ENCODE results near the gene ZNF784. TPM values are rescaled to one million over a fixed set of nuclear protein-coding genes. Genes with fewer than 3 reads are reported as not detected.

ZNF784 gene
- total and polyA plus RNA-seq, 2 of the 13 experiments (the other 11 are each of a cell fraction or from before 2014, with no cell fraction given) = 4.1 to 4.2 TPM

GRCh38 chr19:55581145-55581822, 43.1 kb downstream of the ZNF784 start (continued):
- peak; percentile 78; the same call in 1 of the 2 replicates for TF ChIP-seq ZNF230 (CRISPR knock-in tag; IDR thresholded peaks at IDR 0.05)
- peak; percentile 61; the same call in 1 of the 2 replicates for TF ChIP-seq SAP130 (CRISPR knock-in tag; IDR thresholded peaks at IDR 0.05; ENCODE audit: low read depth)
- 0 out of 2 replicates have a peak, but pooled peaks have one; percentile 67 for TF ChIP-seq CHD4 (IDR thresholded peaks at IDR 0.05; ENCODE audit: borderline replicate concordance, low read length)
- TF ChIP-seq, protein P1, sequence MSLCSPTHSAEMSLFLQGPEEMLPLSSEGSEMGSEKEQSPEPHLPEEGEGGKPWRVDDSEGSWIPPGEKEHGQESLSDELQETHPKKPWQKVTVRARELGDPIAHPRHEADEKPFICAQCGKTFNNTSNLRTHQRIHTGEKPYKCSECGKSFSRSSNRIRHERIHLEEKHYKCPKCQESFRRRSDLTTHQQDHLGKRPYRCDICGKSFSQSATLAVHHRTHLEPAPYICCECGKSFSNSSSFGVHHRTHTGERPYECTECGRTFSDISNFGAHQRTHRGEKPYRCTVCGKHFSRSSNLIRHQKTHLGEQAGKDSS (CRISPR knock-in tag; IDR thresholded peaks at IDR 0.05; ENCODE audit: borderline replicate concordance, low read depth) = peak; percentile 36; the same call in 1 of the 2 replicates
- TF ChIP-seq KLF6 (CRISPR knock-in tag; IDR thresholded peaks at IDR 0.05) = 0 out of 2 replicates have a peak, but pooled peaks have one; percentile 35
- TF ChIP-seq SNRNP70 (IDR thresholded peaks at IDR 0.05; ENCODE audit: low read depth, low read length) = no peak
- 0 out of 2 replicates have a peak, but pooled peaks have one; percentile 33 for TF ChIP-seq ZNF362 (CRISPR knock-in tag; IDR thresholded peaks at IDR 0.05; ENCODE audit: borderline replicate concordance)
- peak; percentile 68; the same call in 1 of the 2 replicates for TF ChIP-seq ZNF232 (CRISPR knock-in tag; IDR thresholded peaks at IDR 0.05; ENCODE audit: borderline replicate concordance)
- TF ChIP-seq, protein P2, sequence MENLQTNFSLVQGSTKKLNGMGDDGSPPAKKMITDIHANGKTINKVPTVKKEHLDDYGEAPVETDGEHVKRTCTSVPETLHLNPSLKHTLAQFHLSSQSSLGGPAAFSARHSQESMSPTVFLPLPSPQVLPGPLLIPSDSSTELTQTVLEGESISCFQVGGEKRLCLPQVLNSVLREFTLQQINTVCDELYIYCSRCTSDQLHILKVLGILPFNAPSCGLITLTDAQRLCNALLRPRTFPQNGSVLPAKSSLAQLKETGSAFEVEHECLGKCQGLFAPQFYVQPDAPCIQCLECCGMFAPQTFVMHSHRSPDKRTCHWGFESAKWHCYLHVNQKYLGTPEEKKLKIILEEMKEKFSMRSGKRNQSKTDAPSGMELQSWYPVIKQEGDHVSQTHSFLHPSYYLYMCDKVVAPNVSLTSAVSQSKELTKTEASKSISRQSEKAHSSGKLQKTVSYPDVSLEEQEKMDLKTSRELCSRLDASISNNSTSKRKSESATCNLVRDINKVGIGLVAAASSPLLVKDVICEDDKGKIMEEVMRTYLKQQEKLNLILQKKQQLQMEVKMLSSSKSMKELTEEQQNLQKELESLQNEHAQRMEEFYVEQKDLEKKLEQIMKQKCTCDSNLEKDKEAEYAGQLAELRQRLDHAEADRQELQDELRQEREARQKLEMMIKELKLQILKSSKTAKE (CRISPR knock-in tag; IDR thresholded peaks at IDR 0.05; ENCODE audit: borderline replicate concordance) = peak; percentile 50
- 0 out of 2 replicates have a peak, but pooled peaks have one; percentile 10 for TF ChIP-seq TGIF2 (CRISPR knock-in tag; IDR thresholded peaks at IDR 0.05)
- TF ChIP-seq HMGXB3 (CRISPR knock-in tag; IDR thresholded peaks at IDR 0.05; ENCODE audit: borderline replicate concordance) = peak; percentile 74; the same call in 1 of the 2 replicates
- TF ChIP-seq ZNF12 (CRISPR knock-in tag; IDR thresholded peaks at IDR 0.05) = 0 out of 2 replicates have a peak, but pooled peaks have one; percentile 27
- TF ChIP-seq ZSCAN21 (CRISPR knock-in tag; IDR thresholded peaks at IDR 0.05; ENCODE audit: borderline replicate concordance) = peak; percentile 29; the same call in 1 of the 2 replicates
- peak; percentile 49; the same call in 1 of the 2 replicates for TF ChIP-seq RXRB (CRISPR knock-in tag; IDR thresholded peaks at IDR 0.05; ENCODE audit: borderline replicate concordance)
- no peak; the same call in 1 of the 2 replicates for TF ChIP-seq AKAP8 (CRISPR knock-in tag; IDR thresholded peaks at IDR 0.05)
- TF ChIP-seq, protein P3, sequence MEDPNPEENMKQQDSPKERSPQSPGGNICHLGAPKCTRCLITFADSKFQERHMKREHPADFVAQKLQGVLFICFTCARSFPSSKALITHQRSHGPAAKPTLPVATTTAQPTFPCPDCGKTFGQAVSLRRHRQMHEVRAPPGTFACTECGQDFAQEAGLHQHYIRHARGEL (CRISPR knock-in tag; IDR thresholded peaks at IDR 0.05) = 0 out of 2 replicates have a peak, but pooled peaks have one; percentile 71

Data from HepG2 (cell line).